ENCODE results near the gene RAB36.

Gene RAB36

DNA sequence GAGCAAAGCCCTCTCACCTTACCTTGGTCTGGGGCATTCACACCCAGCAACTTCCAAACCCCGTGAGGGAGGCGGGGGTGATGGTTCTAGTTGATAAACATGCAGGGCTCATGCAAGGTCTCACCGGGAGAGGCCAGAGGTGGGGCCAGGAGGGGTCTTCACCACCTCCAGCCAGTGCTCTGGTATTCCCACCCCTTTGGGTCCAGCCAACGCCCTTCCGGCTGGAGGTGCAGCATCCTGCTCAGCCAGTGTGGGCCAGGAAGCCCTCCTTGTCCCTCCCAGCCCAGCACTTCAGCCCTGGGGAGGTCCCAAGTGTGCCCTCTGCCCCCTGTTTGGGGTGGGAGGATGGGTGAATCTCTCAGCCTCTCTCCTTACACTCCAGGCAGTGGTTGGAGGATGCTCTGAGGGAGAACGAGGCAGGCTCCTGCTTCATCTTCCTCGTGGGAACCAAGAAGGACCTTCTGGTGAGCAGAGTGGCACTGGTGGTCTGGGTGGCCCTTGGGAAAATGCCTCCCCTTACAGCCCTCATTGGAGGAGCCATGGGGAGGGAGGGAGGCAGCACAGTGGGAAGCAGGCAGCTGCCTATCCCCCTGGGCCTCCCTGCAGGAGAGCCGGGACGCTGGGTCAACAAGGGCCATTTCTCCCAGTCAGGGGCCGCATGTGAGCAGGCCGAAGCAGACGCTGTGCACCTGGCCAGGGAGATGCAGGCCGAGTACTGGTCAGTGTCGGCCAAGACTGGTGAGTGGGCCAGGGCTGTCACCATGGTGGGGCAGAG is 13.4 kb downstream of the RAB36 start:
- no peak for DNase-seq (ENCODE audit: low read depth)

DNA sequence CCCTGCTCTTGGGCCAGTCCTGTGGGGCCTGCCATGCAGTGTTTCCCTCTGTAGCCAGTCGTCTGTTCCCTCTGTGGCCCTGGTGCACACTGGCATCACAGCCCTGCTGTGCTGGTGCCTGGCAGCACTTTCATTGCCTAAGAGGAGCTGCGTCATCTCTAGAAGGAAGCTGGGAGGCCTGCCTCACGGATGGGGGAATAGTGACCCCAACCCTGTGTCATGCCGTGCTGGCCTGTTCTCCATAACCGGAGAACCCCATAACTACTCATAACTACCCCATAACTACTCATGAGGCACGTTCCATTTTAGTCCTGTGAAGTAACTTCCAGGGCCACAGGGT is 14.0 kb downstream of the RAB36 start:
- DNase-seq (ENCODE audit: low read depth): no peak

DNA sequence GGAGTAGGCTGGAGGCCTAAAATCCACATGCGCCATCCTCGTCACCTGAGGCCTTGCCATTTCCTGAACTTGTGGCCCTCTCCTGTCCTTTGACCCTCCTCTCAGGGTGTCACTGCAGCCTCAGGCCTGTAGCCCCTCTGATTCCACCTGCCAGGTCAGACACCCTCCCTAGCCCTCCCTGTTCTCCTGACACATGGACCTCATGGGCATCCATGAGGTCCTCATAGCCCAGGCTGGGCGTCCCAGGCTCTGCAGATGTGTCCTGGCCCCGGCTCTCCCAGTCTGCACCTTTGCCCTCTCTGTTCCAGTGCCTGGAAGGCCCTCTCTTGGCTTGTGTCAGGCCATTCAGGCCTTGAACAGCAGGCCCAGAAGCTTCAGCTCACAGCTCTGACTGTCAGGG is 15.8 kb downstream of the RAB36 start:
- DNase-seq (ENCODE audit: low read depth): no peak

DNA sequence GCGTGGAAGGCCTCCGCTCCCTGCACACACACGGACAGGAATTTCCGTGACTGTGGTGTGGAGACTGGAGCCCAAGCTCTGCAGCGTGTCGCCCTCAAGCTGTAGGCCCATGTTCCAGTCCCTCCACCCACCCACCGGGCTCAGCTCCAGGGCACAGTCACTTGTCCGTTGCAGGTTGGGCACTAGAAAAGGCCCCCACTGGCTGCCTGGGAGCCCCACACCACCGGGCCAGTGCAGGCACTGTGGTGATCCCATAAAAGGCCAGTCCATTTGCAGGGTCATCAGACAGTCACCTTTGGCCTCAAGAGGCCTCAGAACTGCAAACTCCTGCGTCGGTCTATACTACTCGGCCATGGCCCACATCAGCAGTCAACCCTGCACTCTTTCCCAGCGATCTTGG is 16.3 kb downstream of the RAB36 start:
- DNase-seq (ENCODE audit: low read depth): no peak

DNA sequence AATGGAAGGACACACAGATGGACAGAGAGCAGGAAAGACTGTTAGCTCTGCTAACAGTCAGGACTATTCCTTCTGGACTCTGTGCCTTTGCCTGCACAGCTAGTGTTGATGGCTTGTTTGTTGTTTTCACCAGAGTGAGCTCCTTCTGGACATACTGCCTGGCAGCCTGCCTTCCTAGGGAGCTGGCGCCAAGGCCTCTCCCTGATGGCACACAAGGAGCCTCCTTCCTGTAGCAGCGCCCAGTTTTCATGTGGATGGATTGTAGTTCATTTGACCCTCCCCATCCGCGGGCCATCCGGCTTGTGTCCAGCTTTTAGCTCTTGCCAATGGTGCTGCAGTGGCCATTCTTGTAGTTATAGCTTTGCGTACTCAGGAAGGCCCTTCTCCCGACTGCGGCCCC is 18.4 kb downstream of the RAB36 start:
- DNase-seq (ENCODE audit: low read depth): no peak

DNA sequence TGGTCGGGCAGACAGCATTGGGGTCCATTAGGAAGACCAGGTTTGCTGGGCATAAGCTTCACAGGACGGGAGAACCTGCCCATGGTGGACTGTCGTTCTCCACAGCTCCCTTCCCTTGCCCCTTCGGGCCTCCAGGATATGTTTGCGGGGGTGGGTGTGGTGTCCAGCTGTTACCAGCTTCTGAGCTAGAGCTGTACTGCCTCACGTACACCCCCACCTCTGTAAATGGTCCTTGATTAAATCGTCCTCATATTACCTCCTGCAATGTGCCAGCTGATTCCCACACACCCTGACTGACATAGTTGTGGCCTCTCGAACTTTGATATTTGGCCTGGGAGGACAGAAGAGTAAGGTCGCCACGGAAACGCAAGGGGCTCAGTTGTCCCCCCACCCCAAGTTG is 18.8 kb downstream of the RAB36 start:
- DNase-seq (ENCODE audit: low read depth): no peak

DNA sequence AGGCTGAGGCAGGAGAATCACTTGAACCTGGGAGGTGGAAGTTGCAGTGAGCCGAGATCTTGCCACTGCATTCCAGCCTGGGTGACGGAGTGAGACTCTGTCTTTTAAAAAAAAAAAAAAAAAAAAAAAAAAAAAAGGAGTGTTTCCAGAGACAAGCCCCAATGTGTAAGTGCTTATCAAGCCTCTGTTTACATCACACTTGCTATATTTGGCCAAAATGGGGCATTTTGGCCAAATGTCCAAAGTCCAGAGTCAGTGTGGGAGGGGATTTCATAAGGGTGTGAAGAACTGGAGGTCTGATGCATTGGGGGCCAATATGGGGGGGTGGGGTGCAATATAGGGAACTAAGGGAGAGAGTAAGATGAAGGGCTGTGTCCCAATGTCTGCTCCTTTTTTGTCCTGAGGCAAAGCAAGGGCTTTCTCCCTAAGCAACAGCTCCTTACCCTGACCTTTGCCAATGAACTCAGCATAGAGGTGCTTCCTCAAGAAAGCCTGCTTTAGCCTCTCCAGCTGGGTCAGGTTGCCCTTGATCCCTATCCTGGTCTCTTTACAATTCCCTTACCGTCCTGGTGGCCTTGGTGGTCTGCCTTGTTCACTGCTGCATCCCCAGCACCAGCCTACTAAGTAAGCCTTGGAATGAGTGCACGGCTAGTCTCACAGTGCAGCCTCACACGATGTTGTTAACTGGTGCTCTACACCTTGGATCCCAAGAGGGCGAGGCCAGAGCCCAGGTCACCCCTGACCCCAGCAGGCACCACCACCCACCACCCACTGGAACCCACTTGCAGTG is 21.0 kb downstream of the RAB36 start:
- no peak for DNase-seq (ENCODE audit: low read depth)

DNA sequence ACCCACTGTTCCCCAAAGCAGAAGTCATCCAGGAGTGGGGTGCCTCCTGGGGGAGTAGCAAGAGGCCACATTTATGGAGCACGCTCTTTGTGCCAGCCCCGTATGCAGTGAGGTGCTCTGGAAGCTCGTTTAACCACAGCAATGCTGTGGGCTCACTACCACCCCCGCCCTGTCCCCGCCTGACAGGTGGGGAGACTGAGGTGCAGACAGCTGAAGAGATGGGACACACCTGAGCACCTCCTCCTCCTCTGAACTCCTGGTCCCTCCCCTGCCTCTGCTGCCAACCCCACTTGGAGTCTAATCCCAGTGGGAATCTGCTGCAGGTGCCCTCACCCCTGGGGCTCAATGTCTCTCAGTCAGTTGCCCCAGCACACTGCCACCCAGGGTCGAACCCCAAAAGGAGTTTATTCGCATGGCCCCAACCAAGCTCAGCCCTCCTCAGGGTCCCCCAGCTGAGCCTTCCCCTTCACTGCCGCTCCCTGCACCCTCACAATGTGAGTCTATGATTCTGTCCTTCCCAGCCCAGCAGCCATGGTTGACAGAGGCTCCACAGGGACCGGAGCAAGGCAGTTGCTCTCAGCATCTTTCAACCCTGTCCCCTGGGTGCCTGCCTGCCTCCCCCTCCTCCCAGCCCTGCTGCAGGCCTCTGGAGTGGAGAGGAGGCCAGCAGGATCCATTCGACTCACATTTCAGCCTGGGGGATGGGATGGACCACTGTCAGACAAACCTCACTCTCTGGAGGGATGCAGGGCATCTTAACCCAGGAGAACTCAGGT is 21.8 kb downstream of the RAB36 start:
- no peak for DNase-seq (ENCODE audit: low read depth)

DNA sequence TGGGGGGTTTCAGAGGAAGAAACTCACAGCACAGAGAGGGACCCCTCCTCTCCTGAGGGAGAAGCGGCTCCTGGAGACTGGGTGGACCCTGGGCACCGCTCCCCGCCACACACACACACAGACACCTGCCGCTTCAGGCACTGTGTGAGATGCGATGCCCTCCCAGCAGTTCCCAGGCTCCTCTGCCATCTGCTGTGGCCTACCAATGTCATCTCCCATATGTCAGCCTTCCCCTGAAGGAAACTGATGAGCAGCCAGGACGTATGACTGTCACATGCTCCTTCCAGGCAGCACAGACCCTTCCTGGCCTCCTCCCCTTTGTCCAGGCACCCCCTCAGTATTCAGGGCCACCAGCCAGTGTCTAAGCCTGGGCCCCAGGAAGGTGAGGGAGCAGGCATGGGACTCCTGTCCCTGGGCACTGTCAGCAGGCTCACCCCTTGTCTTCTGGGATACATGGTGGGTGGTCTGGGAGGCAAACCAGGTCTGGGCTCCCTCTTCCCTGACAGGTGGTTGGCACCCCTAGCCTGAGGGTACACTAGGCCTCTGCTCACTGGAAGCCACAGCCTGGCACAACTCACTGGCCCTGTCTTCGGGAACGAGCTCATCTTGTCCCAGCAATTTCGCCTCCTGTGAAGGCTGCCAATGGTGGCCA is 23.2 kb downstream of the RAB36 start:
- DNase-seq (ENCODE audit: low read depth): no peak

DNA sequence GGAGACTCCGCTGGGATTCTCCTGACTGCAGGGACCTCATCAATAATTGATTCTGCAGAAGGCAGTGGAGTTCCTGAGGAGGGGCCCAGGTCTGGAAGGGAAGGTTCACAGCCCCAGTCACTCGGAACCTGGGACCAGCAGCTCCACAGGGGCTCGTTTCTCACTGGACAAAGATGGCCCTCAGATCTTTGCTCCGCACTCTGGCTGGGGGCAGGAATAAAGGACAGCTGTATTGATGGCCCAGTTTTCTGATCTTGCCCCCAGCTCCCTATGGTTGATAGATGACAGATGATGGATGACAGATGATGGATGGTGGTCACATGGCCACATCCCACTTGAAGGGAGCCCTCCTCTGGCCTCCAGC is 23.7 kb downstream of the RAB36 start:
- no peak for DNase-seq (ENCODE audit: low read depth)

DNA sequence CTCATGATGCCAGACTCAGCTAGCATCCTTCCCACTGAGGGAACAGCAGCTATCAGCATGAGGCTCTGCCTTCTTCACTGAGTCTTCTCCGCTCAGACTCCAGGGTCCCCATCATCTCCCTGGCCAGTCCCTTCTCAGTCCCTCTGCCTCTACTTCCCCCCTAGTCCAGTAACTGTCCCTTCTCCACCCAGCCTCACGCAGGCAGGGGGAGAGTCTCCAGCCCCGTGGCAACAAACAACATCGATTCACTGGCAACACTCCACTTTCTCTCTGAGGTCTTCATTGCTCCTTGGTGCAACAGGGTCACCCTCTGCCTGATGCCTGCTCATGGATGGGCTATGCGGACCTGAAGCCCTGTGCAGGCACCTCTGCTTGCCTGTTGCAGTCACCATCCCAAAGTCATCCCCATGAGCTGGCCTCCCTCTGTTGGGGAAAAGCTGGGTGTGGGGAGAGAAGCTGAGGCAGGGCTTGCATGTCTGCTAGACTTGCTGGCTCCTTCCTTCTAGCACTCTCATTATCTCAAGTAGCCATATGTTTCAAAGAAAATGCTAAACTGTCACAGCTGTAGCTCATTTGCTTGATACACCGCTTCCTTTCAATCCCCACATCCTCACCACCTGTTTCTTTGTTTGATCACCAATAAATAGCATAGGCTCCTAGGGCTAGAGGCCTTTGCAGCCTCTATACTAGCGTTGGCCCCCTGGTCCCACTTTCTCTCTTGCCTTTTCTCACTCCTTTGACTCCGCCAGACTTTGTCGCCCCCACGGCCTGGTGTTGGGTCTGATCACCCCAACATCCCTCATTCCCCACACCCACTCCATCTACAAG is 30.8 kb downstream of the RAB36 start:
- no peak for DNase-seq (ENCODE audit: low read depth)

DNA sequence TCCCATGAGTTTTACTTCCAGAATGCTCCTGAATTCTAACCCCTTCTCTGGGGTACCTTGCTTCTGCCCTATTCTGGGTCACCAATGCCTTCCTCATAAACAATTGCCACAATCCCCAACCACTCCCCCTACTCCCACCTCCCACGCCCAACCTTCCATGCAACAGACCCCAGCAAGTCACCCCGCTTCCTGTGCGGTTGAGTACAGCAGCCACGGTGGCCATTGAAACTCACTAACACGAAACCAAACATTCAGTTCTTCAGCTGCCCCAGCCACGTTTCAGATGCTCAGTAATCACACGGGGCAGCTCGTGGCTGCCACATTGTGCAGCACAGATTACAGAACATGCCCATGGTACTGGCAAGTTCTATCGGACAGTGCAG is 31.4 kb downstream of the RAB36 start:
- DNase-seq (ENCODE audit: low read depth): no peak

DNA sequence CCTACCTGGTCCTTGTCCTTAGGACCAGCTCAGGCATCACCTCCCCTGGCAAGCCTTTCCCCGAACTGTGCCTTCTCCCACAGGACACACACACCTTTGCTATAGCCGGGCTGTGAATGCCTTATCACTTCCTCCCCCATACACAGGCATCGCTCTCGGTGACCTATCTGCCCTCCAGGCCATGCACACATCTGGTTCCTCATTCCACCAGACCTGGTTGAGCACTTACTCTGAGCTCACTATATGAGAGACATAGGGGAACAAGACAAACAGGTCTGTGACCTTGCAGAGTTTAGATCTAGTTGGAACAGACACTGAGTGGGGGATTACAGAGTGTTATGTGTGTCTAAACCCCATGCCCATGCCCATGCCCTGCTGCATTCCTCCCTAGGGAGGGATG is 31.9 kb downstream of the RAB36 start:
- DNase-seq (ENCODE audit: low read depth): no peak

DNA sequence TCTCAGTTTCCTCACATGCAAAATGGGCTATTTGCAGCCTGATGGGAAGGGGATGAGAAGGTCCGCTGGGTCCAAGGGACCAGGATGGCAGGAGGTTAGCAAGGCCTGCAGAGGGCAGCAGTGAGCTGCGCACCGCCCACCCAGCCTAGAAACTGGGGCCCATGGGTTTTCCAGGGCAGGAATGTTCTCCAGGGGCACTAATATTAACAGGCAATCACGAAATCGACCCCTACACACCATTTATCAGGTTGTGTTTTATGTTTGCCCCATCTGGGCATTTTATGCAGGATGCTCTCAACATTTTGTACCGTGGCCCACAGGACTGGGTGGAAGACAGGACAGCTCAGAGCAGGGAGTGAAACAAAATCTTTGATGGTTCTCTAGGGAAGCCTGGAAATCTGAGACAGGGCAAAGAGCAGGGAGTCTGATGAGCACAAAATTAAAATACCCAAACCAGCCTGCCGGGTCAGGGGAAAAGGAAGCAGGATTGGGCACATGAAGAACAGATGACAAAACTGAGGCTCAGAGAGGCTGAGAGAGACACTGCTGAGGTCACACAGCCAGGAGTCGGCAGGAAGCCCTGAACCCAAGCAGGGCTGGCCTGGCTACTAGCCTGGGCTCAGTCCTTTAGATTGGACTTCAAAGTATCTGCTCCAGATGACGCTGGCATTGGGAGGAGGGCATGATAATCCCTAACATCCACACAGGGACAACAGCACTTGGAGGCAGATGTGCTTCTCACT is 33.4 kb downstream of the RAB36 start:
- peak; percentile 34 for DNase-seq (ENCODE audit: low read depth)

DNA sequence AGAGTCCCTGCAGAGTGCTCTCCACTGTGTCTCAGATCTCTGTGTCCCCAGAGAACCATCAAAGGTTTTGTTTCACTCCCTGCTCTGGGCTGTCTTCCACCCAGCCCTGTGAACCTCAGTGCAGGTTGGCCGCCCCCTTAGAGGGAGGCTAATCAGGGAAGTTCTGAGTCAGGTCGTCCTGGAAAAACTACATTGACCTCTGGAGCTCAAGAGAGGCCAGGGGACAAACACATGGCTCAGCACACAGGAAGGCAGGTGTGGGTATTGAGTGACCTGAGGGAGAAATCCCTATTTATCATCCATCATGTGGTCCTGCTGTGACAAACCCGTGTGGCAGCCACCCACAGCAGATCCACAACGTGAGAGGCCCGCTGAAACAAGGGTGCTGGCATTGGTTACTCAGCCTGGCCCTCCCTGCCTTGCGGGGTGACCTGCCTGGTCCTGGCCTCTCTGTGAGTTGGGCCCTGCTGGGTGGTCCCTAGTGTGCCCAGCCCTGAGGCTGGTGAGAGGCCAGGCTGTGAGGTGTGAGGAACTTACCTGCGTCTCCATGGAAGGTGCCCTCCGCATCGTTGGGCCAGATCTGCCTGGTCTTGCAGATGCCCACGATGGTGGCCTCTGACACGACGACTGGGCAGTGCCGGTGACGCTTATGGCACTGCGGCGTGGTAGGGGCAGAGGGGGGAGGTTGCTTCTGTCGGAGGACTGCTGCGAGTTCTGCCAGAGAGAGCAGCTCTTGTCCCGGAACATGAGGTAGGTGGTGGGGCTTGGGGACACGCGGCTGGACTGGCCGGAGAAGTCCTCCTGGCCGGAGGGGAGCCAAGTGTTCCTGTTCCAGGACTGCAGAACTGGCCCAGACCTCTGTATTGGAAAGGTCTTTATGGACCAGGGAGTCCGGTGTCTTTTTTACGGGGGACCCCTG is 34.4 kb downstream of the RAB36 start:
- DNase-seq (ENCODE audit: low read depth): no peak

DNA sequence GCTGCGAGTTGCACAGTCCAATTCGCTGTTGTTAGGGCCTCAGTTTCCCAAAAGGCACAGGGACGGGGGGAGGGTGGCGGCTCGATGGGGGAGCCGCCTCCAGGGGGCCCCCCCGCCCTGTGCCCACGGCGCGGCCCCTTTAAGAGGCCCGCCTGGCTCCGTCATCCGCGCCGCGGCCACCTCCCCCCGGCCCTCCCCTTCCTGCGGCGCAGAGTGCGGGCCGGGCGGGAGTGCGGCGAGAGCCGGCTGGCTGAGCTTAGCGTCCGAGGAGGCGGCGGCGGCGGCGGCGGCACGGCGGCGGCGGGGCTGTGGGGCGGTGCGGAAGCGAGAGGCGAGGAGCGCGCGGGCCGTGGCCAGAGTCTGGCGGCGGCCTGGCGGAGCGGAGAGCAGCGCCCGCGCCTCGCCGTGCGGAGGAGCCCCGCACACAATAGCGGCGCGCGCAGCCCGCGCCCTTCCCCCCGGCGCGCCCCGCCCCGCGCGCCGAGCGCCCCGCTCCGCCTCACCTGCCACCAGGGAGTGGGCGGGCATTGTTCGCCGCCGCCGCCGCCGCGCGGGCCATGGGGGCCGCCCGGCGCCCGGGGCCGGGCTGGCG is 35.1 kb downstream of the RAB36 start, which contains the start of gene BCR:
Gene BCR, plus strand, starts transcription at position 209 of the 592 bp plus-strand sequence. CDS start 452 bp downstream, outside the sequence.
- DNase-seq (ENCODE audit: low read depth): peak; percentile 62

DNA sequence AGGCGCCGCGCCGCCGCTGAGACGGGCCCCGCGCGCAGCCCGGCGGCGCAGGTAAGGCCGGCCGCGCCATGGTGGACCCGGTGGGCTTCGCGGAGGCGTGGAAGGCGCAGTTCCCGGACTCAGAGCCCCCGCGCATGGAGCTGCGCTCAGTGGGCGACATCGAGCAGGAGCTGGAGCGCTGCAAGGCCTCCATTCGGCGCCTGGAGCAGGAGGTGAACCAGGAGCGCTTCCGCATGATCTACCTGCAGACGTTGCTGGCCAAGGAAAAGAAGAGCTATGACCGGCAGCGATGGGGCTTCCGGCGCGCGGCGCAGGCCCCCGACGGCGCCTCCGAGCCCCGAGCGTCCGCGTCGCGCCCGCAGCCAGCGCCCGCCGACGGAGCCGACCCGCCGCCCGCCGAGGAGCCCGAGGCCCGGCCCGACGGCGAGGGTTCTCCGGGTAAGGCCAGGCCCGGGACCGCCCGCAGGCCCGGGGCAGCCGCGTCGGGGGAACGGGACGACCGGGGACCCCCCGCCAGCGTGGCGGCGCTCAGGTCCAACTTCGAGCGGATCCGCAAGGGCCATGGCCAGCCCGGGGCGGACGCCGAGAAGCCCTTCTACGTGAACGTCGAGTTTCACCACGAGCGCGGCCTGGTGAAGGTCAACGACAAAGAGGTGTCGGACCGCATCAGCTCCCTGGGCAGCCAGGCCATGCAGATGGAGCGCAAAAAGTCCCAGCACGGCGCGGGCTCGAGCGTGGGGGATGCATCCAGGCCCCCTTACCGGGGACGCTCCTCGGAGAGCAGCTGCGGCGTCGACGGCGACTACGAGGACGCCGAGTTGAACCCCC is 35.8 kb downstream of the RAB36 start:
- no peak for DNase-seq (ENCODE audit: low read depth)

DNA sequence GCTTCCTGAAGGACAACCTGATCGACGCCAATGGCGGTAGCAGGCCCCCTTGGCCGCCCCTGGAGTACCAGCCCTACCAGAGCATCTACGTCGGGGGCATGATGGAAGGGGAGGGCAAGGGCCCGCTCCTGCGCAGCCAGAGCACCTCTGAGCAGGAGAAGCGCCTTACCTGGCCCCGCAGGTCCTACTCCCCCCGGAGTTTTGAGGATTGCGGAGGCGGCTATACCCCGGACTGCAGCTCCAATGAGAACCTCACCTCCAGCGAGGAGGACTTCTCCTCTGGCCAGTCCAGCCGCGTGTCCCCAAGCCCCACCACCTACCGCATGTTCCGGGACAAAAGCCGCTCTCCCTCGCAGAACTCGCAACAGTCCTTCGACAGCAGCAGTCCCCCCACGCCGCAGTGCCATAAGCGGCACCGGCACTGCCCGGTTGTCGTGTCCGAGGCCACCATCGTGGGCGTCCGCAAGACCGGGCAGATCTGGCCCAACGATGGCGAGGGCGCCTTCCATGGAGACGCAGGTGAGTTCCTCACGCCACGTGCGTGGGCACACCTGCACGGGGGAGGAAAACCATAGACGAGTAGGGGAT is 36.5 kb downstream of the RAB36 start:
- DNase-seq (ENCODE audit: low read depth): no peak

Data from amniotic epithelial cell (primary cell).